Renal pelvis (tissue), 4 donors: Measurements from ENCODE around the gene HS2ST1. TPM values are rescaled to one million over a fixed set of nuclear protein-coding genes. Genes with fewer than 3 reads are reported as not detected.

Experiments
- DNase-seq: peaks from one replicate; pipeline ENCODE4 v3.0.0-alpha.2; 2013
- polyA plus RNA-seq, 3 donors: library from polyadenylated mRNA; unstranded; fragments of 120-200 nt; gene quantifications; one replicate each; pipeline ENCODE4 v1.2.1, GENCODE V29; 2013; ENCODE audit not compliant: insufficient read length in 3 of 3

HS2ST1 gene
- polyA plus RNA-seq, 3 donors, result 37.7 to 42.8 (median 41.7) TPM

GRCh38 chr1:87159378-87159915, 245.0 kb downstream of the HS2ST1 start:
- no peak for DNase-seq

Other genes starting within 250 kb of the HS2ST1 start
- 10 to 100 TPM; 67.4 to 73.0 (median 69.6) TPM for gene SH3GLB1, start 210.1 kb upstream of the HS2ST1 start, polyA plus RNA-seq
- gene SELENOF, start 509 bp upstream of the HS2ST1 start, polyA plus RNA-seq, result 100 to 1,000 TPM; 247 to 282 (median 270) TPM